ENCODE measurements around the gene NBPF3. TPM values are rescaled to one million over a fixed set of nuclear protein-coding genes. Genes with fewer than 3 reads are reported as not detected.

Gene NBPF3
- total RNA-seq, 2 experiments from 2014 or later = 1.0 TPM; not detected in 1

- Histone ChIP-seq H3K4me3 (ENCODE audit: low read depth, low read length, poor library complexity, severe bottlenecking) (no peak overlapping the region), H3K9me3 (ENCODE audit: low read length) (no peaks in the 10 kb centered on the region), H3K27ac (ENCODE audit: low read depth, low read length, poor library complexity, severe bottlenecking) (no peak overlapping the region), H3K4me1 (ENCODE audit: insufficient read depth, low read length, poor library complexity, severe bottlenecking) (no peaks in the 10 kb centered on the region), H3K79me2 (ENCODE audit: insufficient read depth, low read depth, low read length) (no peaks in the 10 kb centered on the region), H3K9me2 (ENCODE audit: insufficient read depth, low read length) (no peaks in the 10 kb centered on the region), H3K36me3 (ENCODE audit: insufficient read depth, low read length) (no peaks in the 10 kb centered on the region), H3K4me2 (ENCODE audit: low read length) (no peak overlapping the region), H2AFZ (ENCODE audit: low read length) (no peak overlapping the region), H4K20me1 (ENCODE audit: insufficient read depth, low read length) (no peaks in the 10 kb centered on the region)
- ChIA-PET POLR2A (interaction anchor here (0.7 kb wide), 1 partner anchor 260 kb away, joined by 4 read pairs; no protein-coding TSS in a partner anchor), CTCF (ENCODE audit: unreplicated experiment) (no interaction called here)
- BruUV-seq (replicated peaks) = no TSS peak
- no peak for DNase-seq (ENCODE audit: low spot score)
- TF ChIP-seq EZH2phosphoT487 (IDR thresholded peaks at IDR 0.05; ENCODE audit: borderline replicate concordance, low read depth, low read length) = no peak
- TF ChIP-seq CTCF (conservative IDR thresholded peaks at IDR 0.05; ENCODE audit: low read length) = no peak
- intact Hi-C loops (cut with micrococcal nuclease; ENCODE audit: unreplicated experiment) = loop anchor here (10.0 kb wide), 1 partner anchor 67 kb away; no protein-coding TSS in a partner anchor
Observed at GRCh38 chr1:21507511-21508270, 67.8 kb downstream of the NBPF3 start.

GRCh38 chr1:21508580-21509350 is 68.8 kb downstream of the NBPF3 start:
- peak; percentile 57 for DNase-seq (ENCODE audit: low spot score)
- Histone ChIP-seq H3K79me2 (ENCODE audit: insufficient read depth, low read depth, low read length) (no peaks in the 10 kb centered on the region), H3K4me2 (ENCODE audit: low read length) (no peak overlapping the region), H4K20me1 (ENCODE audit: insufficient read depth, low read length) (no peaks in the 10 kb centered on the region), H3K9me3 (ENCODE audit: low read length) (no peaks in the 10 kb centered on the region), H3K27ac (ENCODE audit: low read depth, low read length, poor library complexity, severe bottlenecking) (no peak overlapping the region), H3K9me2 (ENCODE audit: insufficient read depth, low read length) (no peaks in the 10 kb centered on the region), H3K4me1 (ENCODE audit: insufficient read depth, low read length, poor library complexity, severe bottlenecking) (peaks cover 8% of the 10 kb centered on the region), H3K36me3 (ENCODE audit: insufficient read depth, low read length) (no peaks in the 10 kb centered on the region), H3K4me3 (ENCODE audit: low read depth, low read length, poor library complexity, severe bottlenecking) (no peak overlapping the region), H2AFZ (ENCODE audit: low read length) (no peak overlapping the region)
- ChIA-PET POLR2A (no interaction called here), CTCF (ENCODE audit: unreplicated experiment) (no interaction called here)
- no TSS peak for BruUV-seq (replicated peaks)
- TF ChIP-seq CTCF (conservative IDR thresholded peaks at IDR 0.05; ENCODE audit: low read length) = peak; percentile 50
- TF ChIP-seq EZH2phosphoT487 (IDR thresholded peaks at IDR 0.05; ENCODE audit: borderline replicate concordance, low read depth, low read length) = no peak
- intact Hi-C loops (cut with micrococcal nuclease; ENCODE audit: unreplicated experiment) = loop anchor here (1.0 to 10.0 kb wide), 2 partner anchors 27 to 66 kb away; no protein-coding TSS in a partner anchor

All from OCI-LY7 (cell line).